HG02763 (cell line): ENCODE measurements around the gene HES5.

Source experiments
- ATAC-seq: cut with Tn5 transposase; IDR thresholded peaks from one replicate; pipeline ENCODE4 v1.9.1; 2021; ENCODE audit warnings: mild to moderate bottlenecking, moderate library complexity; ENCODE audit not compliant: unreplicated experiment

The HES5 gene

DNA sequence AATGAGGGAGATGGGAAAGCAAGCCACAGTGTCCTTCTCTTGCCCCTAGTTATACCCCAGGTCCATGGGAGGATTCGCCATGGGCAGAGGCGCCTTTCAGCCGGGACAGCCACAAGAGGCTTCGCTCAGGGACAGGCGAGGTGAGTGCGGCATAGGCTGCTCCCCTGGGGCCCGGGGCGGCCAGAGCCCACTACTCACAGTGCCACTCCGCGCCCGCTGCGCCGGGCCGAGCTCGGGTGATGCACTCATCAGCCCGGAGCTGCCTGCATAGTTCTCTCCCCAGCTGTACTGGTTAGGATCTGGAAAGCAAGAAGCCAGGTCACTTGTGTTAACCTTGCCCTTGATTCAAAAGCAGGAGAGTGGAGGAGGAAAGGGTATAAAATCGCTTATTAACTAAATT lies 12.1 kb downstream of the HES5 start:
- no peak for ATAC-seq

DNA sequence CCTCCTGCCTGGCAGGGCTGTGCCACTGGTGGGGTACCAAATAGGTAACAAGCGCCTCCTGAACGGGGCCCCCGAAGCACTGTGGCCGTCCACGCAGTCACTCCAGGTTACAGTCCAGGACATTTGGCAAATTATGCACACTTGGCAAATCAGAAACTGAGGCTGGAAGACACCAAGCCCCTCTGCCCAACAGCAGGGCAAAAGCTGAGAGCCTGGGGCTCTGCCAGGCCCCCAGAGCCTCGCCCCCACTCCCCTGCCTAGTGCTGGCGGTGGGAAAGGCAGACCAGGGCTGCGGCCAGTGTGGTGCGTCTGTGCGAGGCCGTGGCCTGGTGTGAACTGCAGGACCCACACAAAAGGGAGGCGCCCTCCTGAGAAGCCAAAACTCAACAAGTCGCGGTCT lies 13.1 kb downstream of the HES5 start:
- ATAC-seq = no peak

DNA sequence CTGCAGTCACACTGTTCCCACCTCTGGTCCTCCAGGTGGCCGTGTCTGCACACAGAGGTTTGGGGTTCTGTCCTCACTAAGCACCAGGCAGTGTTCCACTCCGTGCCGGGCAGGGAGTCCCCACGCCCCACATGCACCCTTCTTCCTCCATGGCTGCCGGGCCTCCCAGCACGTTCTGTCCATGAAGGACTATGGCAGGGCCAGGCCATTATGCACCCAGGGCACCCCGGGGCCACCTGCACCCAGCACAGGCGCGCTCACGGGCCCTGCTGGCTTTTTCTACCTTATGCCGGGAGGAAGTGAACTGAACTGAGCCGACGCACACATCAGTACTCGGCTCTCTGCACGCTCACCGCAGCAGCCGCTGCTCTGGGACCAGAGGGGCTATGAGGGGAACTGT lies 13.9 kb downstream of the HES5 start:
- no peak for ATAC-seq

DNA sequence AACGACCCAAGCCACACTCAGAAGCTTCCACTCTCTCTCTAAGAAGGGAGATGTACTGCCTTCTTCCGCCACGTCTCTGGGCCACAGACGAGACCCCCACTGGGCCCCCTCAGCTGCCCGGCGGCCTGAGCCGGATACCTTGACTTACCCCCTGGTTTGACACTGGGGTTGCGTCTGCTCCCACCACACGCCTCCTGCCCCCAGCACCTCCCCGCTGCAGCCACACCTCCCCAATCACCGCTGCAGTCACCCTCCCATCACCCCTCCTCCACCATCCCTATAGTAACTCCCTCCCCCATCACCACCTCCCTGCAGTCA lies 14.3 kb downstream of the HES5 start:
- no peak for ATAC-seq

DNA sequence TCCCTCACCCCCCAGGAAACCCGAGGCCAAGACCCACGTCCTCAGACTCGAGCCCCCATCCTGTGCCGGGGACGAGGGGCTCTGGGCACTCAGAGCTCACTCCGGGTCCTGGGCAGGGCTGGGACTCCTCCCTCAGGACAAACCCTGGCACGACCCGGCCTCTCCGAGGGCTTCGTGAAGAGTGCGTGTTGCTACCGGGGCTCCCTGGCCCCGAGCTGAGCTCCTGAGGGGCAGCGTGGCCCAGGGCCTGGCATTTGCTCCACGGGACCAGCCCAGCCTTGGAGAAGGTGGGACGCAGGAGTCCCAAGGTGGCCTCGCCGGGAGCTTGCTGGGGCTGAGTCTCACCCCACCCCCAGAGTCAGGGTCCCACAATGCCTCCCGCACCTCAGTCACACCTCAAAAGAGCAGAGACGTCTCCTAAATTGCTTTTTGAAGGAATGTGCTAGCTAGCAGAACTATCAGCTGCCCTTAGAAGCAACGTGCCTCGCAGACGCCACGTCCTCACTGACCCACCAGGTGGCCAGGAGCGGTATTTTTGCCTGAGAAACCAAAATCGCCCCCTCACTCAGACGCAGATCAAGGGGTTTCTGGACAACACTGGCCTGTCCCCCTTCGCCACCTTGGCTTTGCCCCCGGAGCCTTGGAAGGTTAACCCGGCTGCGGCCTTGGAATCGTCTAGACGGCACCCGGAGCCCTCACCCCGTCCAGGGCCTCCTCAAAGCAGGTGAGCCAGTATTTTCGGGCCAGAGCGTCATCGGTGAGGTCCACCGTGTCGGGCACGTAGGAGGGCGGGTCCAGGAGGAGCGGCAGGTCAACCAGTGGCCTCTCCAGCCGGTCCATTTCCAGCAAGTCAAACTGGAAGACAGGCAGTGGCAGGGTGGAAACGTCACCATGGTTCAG lies 14.9 kb downstream of the HES5 start:
- ATAC-seq = no peak

DNA sequence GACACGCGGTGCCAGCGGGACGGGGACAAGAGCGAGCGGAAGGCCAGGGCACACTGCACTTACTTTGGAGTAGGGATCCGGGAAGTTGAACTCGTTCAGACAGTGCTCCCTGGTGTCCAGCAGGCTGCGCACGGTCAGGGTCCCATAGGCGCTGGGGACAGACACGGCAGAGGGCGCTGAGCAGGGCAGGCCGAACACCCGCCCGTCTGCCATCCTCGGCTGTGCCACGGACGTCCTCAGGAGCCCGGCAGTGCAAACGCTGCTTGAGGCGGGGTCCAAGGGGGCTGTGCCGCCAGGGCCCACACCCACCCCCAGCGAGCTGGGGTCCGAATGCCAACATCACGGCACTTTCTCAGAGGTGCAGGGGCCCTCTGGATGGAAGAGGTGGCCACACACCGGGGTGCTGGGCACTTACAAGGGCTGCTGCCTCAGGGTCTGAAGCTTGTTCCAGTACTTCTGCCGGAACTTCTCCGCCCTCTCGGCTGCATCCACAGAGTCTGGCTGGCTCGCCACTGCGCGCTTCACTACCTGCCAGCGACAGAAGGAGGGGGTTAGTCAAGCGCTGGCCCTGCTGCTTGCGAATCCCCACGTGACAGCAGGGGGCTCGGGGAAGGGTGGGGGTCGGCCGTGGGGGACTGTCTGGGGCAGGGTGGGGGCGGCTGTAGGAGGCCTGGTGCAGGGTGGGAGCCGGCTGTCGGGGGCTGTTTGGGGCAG lies 16.0 kb downstream of the HES5 start:
- ATAC-seq = no peak

DNA sequence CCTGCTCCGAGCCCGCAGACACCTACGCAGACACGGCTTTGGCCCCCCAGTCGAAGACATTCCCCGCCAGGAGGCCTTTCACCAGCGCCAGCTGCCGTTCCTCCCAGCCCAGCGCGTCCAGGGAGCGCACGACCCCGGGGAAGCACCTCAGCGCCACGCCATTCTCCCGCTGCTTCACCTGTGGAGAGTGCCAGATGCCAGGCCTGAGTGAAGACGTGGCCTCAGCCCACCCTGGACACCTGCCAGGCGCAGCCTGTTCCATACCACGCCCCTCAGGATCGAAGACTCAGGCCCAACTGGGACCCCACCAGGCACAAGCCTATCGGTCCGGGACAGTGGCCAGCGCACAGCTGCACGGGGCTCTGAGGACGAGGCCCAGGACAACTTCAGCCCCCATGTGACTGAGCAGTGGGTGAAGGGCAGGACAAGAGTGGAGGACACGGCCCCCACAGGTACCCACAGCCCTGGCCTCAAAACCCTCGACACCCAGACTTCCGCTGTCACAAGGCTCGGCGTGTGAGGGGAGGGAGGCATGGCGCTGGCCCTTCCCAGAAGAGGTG lies 17.1 kb downstream of the HES5 start:
- no peak for ATAC-seq

DNA sequence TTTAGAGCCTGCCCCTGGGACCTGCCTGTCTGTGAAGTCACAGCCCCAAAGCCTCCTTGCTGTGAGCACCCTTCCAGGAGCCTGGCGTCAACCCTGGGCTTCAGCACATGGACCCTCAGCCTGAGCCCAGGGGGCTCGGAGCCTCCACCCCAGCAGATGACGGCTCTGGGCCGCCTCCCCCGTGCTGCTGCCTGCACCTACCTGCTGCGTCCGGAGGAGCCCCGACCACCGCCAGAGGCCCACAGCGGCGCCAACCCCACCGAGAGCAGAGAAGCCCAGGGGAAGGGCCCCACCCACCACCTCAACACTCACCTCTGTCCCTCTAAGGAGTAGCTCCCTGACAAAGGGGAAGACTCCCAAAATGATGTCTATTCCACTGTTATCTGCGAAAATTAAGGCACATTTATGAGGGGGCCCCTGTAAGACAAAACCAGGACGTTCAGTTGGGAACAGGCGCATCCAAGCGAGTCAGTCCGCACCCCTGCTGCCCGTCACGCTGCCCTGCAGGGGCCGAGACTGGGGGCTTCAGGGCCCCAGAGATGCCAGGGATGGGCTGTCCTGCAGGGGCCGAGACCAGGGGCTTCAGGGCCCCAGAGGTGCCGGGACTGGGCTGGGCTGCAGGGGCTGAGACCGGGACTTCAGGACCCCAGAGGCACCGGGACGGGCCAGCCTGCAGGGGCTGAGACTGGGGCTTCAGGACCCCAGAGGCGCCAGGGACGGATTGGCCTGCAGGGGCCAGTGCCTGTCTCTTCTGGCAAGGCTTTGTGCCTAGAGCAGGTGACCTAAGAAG lies 19.5 kb downstream of the HES5 start:
- ATAC-seq = no peak

DNA sequence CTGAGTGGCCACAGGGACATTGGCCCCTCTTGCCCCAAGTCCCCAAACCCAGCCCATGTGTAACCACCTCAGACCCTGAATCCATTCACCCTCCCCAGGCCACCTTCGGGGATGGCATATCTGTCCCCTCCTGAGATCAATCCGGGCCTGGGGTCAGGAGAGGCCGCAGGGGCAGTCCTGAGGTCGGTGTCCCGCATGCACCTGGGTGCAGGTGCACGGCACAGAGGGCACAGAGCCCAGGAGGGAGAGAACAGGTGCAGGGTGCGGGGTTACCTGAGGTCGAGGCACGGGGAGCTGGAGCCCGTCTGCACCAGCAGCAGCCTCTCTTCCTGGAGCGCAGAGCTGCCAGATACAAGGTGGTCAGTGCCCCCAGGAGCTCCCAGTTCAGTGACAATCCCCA lies 20.5 kb downstream of the HES5 start:
- ATAC-seq = no peak

DNA sequence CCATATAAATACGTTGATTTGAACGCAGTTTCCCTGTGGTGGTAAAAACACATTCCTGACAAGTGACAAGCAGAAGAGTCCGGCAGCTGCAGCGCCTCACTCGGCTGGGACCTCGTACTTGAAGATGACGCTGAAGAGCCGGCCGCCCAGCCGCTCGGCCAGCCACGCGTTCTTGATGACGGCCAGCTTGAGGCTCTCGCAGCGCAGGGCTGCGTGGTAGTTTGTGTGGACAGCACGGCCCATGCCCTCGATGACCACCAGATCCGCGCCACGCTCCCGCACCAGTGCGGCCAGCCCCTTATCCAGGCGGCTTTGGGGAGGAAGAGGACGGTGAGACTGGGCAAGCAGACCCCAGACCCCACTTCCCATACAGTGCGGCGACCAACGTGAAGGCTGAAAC lies 21.3 kb downstream of the HES5 start:
- ATAC-seq = no peak

DNA sequence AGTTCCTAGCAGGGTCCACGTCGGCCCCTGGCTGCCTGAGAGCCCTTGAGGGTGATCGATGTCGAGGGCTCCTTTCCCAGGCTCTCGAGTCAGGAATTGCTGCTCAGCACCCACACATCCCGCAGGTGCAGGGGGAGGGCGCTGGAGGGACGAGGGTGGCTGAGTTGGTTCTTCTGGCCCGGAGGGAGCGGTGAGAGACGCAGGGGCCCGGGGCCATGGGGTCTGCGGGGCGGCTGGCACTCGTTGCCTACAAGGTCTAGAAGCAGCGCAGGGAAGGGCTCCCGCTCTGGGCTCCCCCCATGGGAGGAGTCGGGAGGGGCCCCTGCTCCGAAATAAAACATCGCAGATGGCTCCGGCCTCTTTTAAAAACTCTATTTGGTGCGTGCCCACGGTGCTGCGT lies 21.9 kb downstream of the HES5 start:
- ATAC-seq = no peak

DNA sequence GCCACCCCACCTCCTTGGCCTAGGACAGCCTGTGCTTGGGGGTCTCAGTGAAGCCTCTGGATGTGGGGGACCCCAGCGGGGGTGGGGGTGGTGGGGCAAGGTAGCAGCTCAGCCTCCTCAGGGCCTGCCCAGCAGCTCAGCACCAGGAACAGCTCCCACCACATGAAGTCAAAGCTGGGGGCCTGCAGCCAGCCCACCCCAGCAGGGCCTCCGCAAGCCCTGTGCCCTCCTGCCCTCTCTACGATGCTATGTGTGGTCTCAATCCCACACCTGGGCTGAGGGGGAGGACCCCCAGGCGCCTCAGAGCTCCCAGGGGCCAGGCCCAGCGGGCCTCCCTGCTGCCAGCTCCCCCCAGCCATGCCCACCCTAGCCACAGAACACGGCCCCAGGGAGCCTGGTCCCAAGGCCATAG lies 22.3 kb downstream of the HES5 start:
- ATAC-seq = no peak

DNA sequence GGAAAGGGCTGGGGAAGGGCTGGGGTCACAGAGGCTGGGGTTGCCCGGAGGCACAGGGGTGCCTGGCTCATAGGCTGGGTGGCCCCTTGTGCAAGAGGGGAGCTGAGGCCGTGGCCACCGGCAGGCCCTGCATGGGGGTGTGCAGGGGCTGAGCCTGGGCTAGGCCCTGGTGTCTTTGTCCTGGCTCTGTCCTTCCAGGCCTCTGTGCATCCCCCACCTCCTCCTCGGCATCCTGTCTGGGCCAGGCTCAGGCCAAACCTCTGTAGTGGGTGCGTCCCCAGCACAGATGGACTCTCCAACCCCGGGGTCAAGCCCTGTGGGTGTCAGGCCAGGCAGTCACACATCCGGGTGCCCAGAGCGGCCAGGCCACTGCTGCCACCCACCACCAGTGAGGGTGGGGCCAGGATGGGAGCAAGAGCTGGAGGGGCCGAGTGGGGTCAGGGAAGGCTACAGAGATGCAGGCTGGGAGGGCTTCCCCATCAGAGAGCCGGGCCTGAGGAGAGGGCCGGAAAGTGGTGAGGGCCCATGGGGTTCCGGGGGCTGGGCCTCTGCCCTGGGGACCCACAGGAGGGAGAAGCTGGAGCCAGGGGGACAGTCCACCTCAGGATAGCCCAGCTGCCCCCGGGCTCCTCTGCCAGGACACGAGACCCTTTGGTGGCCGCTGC lies 23.0 kb downstream of the HES5 start:
- ATAC-seq = no peak

DNA sequence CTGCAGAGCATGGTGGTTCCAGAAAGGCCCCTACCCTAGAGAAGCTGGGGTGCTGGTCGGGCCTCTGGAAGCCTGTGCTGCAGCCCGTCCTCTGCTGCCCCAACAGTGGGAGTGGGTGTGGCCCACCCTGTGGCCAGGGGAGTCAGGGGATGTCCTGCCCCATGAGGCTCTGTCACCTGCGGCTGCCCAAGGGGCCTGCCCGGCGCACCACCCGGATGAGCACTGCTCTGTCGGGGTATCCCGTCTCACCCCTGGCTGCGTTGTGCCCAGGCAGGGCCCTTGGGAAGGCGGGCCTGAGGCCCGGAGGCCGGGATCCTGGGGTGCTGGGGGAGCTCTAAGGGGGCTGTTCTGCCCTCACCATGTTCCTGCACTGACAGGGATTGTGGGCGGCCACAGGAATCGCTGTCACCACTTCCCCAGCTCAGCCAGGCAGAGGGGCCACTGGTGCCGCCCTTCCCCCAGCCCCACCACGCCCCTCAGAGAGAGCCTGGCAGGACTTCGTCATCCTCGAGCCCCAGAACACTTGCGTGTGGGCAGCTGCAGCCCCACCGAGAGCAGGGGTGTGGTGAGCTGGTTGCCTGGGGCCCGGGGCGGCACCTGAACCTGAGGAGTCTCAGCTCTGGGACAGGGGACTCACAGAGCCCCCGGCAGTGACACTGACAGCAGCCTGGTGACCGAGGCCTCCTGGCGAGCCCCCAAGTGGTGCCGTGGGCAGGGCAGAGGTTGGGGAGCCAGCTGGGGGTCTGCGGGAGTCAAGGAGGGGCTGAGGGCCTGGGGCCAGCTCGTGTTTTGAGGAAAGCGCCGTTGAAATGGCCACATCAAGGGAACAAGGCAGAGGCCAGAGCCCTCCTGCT lies 23.8 kb downstream of the HES5 start:
- ATAC-seq = no peak

DNA sequence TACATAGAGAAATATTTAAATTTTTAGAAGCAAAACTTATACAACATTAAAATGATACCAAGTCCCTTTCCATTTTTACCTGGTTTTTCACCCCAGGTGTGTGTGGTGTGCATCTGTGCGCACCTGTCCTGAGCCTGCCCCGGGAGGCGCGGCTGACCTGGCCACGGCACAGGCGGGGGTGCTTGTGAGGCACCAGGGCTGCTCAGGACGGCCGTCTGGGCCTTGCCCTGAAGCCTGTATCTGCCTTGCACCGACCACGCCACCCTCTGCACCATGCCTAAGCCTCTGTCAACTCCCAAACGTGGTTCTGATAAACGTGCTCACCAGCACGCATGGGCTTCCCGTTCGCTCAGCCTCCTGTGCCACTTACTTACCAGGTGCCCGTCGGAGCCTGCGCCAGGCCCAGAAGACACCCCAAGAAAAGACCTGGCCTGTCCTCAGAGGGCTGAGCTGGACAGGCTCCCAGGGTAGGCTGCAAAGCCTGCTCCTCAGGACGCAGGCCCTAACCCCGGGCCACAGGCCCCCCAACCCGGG lies 24.5 kb downstream of the HES5 start:
- no peak for ATAC-seq

DNA sequence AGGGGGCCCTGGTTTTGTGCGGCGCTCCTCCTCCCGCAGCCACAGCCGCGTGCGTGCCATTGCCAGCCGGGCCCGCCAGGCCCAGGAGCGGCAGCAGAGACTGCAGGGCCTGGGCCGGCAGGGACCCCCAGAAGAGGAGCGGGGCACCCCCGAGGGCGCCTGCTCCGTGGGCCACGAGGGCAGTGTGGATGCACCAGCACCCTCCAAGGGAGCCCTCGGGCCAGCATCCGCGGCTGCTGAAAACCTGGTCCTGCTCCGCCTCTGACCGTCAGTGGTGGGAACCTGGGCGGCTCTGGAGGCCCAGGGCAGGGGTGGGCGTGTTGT lies 25.2 kb downstream of the HES5 start:
- ATAC-seq = no peak

DNA sequence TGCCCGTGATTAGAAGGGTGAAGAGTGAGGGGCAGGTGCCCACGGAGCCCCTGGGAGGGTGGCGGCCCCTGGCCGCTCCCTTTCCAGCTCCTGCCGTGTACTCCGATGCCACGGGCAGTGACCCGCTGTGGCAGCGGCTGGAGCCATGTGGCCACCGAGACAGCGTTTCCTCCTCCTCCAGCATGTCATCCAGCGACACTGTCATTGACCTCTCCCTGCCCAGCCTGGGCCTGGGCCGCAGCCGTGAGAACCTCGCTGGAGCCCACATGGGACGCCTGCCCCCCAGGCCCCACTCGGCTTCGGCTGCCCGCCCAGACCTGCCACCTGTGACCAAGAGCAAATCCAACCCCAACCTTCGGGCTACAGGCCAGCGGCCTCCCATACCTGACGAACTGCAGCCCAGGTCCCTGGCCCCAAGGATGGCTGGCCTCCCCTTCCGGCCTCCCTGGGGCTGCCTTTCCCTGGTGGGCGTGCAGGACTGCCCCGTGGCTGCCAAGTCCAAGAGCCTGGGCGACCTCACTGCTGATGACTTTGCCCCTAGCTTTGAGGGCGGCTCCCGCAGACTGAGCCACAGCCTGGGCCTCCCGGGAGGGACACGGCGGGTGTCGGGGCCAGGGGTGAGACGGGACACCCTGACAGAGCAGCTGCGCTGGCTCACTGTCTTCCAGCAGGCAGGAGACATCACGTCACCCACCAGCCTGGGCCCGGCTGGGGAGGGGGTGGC lies 25.7 kb downstream of the HES5 start:
- ATAC-seq = no peak

DNA sequence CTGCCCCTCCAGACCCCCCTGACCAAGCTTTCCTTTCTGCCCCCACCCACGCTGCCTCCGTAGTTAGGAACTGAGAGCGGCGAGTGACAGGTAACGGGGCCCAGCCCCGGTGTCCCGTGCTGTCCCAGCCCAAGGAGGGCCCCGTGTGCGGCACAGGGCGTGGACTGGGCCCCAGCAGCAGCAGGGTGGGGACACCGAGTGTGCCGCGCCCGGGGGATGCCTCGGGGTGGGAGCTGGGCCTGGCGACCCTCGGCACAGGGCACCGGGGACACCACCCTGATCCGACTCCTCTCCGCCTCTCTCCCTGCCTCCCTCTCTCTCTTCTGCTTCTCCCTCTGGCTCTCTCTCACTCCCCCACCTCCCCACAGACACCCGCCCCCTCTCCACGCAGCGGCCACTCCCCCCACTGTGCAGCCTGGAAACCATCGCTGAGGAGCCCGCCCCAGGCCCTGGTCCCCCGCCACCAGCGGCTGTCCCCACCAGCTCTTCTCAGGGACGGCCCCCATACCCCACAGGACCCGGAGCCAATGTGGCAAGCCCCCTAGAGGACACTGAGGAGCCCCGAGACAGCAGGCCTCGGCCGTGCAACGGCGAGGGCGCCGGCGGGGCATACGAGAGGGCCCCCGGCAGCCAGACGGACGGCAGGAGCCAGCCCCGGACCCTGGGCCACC lies 26.4 kb downstream of the HES5 start:
- ATAC-seq = no peak
